HCT116 (cell line): ENCODE data around the gene PCCA.

Experiments
- EZH2phosphoT487 ChIP-seq: fragments of 200-600 bp; IDR thresholded peaks from 2 replicates; pipeline ENCODE4 v1.6.1; 2018; ENCODE audit warnings: antibody characterized with exemption, borderline replicate concordance
- TF ChIP-seq, protein P1 (sequence below), 3 experiments: fragments of 200-600 bp in 1 of 3; sonication (generic) in 1 of 3; IDR thresholded peaks in 2 of 3; conservative IDR thresholded peaks in 1 of 3; 2 replicates each; pipeline ENCODE4 v1.5.1; 2012 to 2017; ENCODE audit warnings: low read depth in 2 of 3, low read length in 2 of 3, antibody characterized with exemption in 1 of 3, borderline replicate concordance in 1 of 3, control low read depth in 1 of 3, mild to moderate bottlenecking in 1 of 3, mixed read lengths in 1 of 3, mixed run types in 1 of 3, moderate library complexity in 1 of 3; ENCODE audit not compliant: insufficient read depth in 1 of 3
- TF ChIP-seq, protein P2 (sequence below): IDR thresholded peaks from 2 replicates; pipeline ENCODE4 v1.6.1; 2012; ENCODE audit warnings: low read depth
- TF ChIP-seq, protein P3 (sequence below): IDR thresholded peaks from 2 replicates; pipeline ENCODE4 v1.6.1; 2011; ENCODE audit warnings: mild to moderate bottlenecking, low read length, moderate library complexity; ENCODE audit not compliant: insufficient replicate concordance; ENCODE audit errors: extremely low read depth

DNA sequence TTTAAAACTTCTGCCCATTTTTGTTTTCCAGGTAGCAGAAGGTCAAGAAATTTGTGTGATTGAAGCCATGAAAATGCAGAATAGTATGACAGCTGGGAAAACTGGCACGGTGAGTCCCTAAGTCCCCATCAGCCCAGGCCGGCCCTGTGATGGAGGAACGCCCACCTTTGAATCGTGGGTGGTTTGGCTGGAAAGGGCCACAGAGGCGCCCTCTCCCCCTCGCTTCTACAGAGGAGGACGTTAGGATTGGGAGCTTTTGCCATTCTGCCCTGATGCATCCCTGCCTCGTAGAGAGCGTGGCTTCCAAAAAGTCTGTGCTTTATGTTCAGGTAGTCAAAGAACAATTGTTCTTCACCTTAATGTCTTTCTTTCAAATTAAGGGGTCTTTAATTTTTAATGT lies 438.8 kb downstream of the PCCA start:
- no peak for TF ChIP-seq EZH2phosphoT487
- TF ChIP-seq, protein P1, sequence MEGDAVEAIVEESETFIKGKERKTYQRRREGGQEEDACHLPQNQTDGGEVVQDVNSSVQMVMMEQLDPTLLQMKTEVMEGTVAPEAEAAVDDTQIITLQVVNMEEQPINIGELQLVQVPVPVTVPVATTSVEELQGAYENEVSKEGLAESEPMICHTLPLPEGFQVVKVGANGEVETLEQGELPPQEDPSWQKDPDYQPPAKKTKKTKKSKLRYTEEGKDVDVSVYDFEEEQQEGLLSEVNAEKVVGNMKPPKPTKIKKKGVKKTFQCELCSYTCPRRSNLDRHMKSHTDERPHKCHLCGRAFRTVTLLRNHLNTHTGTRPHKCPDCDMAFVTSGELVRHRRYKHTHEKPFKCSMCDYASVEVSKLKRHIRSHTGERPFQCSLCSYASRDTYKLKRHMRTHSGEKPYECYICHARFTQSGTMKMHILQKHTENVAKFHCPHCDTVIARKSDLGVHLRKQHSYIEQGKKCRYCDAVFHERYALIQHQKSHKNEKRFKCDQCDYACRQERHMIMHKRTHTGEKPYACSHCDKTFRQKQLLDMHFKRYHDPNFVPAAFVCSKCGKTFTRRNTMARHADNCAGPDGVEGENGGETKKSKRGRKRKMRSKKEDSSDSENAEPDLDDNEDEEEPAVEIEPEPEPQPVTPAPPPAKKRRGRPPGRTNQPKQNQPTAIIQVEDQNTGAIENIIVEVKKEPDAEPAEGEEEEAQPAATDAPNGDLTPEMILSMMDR (IDR thresholded peaks at IDR 0.05 in 2 of 3, conservative IDR thresholded peaks at IDR 0.05 in 1 of 3; ENCODE audit: borderline replicate concordance in 1 of 3, insufficient read depth in 1 of 3, low read depth in 2 of 3, low read length in 2 of 3): no peak
- TF ChIP-seq, protein P2, sequence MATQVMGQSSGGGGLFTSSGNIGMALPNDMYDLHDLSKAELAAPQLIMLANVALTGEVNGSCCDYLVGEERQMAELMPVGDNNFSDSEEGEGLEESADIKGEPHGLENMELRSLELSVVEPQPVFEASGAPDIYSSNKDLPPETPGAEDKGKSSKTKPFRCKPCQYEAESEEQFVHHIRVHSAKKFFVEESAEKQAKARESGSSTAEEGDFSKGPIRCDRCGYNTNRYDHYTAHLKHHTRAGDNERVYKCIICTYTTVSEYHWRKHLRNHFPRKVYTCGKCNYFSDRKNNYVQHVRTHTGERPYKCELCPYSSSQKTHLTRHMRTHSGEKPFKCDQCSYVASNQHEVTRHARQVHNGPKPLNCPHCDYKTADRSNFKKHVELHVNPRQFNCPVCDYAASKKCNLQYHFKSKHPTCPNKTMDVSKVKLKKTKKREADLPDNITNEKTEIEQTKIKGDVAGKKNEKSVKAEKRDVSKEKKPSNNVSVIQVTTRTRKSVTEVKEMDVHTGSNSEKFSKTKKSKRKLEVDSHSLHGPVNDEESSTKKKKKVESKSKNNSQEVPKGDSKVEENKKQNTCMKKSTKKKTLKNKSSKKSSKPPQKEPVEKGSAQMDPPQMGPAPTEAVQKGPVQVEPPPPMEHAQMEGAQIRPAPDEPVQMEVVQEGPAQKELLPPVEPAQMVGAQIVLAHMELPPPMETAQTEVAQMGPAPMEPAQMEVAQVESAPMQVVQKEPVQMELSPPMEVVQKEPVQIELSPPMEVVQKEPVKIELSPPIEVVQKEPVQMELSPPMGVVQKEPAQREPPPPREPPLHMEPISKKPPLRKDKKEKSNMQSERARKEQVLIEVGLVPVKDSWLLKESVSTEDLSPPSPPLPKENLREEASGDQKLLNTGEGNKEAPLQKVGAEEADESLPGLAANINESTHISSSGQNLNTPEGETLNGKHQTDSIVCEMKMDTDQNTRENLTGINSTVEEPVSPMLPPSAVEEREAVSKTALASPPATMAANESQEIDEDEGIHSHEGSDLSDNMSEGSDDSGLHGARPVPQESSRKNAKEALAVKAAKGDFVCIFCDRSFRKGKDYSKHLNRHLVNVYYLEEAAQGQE: no peak
- TF ChIP-seq, protein P3, sequence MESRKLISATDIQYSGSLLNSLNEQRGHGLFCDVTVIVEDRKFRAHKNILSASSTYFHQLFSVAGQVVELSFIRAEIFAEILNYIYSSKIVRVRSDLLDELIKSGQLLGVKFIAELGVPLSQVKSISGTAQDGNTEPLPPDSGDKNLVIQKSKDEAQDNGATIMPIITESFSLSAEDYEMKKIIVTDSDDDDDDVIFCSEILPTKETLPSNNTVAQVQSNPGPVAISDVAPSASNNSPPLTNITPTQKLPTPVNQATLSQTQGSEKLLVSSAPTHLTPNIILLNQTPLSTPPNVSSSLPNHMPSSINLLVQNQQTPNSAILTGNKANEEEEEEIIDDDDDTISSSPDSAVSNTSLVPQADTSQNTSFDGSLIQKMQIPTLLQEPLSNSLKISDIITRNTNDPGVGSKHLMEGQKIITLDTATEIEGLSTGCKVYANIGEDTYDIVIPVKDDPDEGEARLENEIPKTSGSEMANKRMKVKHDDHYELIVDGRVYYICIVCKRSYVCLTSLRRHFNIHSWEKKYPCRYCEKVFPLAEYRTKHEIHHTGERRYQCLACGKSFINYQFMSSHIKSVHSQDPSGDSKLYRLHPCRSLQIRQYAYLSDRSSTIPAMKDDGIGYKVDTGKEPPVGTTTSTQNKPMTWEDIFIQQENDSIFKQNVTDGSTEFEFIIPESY: no peak
